GM21737 (cell line): ENCODE results near the gene FAM114A1.

Experiments used
- ATAC-seq: cut with Tn5 transposase; IDR thresholded peaks from one replicate; pipeline ENCODE4 v1.9.1; 2021; ENCODE audit warnings: mild to moderate bottlenecking, moderate library complexity; ENCODE audit not compliant: unreplicated experiment

The FAM114A1 gene

DNA sequence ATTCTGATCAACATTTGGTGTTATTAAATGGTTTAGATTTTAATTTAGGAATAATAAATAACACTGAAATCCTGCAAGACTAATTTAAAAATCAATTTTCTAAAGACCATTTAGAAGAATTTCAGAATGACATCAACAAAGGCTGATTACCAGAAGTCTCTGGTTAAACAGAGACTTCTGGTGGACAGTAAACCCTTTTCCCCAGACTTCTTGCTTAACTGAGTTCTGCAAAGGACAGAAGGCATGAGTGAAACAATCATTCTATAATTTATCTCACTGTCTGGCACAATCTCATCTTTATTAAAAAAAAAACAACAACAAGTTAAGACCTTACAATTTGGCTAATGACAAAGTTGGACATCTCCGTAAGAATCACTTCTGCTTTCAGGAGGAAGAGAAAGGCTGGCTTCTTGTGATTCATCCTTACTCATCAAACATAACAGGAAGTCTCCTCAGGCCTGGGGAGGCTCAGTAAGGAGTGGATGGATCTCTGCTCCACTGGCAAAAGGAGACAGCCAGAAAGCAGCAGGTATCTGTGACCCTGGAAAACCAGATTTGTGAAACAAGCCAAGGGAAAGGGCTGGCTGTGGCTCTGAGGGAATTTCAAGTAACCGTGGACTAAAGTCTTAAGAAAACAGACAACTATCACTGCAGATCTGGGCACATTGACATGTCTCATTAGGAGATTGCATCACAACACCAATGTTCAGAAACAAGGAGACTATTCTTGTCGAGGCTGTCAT is 10.1 kb upstream of the FAM114A1 start:
- peak; percentile 51 for ATAC-seq

DNA sequence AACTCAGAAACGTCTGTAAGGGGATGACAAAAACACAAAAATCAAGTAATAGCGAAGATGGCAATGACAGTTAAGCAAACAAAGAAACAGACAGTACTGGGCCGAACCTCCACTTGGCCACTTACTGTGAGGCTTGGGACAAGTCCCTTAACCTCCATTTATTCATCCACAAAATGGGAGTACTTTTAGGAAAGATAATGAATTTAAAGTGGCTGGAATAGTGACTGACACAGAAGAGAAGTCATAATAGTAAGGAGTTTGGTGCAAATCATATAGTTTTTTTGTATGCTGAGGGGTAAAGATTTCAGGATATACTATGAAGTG is 9.5 kb upstream of the FAM114A1 start:
- no peak for ATAC-seq

DNA sequence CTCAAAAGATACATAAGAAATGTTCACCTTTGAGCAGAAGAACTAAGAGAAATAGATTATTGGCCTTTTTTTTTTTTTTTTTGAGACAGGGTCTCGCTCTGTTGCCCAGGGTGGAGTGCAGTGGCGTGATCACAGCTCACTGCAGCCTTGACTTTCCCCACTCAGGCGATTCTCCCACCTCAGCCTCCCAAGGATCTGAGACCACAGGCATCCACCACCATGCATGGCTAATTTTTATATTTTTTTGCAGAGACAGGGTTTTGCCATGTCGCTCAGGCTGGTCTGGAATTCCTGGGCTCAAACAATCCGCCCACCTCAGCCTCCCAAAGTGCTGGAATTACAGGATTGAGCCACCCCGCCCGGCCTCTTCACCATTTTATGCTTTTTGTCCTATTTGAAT is 8.1 kb upstream of the FAM114A1 start:
- no peak for ATAC-seq

DNA sequence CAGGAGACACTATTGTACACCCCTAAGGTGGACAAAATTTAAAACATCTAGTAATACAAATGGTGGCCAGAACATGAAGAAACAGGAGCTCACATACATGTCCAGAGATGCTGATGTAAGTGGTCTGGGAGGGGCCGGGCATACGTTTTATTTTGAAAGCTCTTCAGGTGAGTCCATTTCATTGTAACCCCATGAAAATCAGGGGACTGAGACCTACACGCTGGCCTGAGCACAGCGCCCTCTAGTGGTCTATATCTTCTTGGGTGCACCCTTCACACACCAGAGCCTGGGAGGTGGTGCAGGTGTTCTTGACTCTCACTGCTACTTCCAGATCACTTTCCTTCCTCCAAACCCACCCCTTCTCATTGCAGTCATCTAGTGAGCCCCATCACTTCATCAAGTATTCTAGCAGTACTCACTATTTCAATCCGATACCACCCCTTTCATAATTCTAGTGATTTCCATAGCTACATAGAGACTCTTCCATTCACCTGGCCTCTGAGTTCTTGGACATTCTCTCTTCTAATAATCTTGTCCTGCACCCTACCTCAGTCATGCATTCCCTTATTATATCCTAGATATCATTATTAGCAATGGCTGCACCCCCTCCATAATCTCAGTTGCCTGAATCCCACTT is 6.7 kb upstream of the FAM114A1 start:
- no peak for ATAC-seq

DNA sequence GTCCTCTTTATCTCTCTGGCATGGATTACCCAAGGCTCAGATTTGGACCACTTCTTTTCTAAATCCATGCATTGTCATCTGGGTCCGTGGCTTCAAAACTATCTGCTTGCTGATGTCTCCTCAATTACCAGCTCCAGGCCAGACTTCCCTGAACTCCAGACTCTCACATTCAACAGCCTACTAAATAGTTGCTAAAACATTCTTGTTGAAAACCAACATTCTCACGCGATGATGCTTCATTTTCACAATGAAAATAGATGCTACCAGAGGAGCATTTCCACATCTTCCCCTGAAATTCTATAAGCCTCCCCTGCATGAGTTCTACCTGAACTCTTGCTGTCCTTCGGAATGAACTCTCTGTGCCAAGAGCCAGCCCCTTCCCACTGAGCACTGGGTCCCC is 5.8 kb upstream of the FAM114A1 start:
- no peak for ATAC-seq

DNA sequence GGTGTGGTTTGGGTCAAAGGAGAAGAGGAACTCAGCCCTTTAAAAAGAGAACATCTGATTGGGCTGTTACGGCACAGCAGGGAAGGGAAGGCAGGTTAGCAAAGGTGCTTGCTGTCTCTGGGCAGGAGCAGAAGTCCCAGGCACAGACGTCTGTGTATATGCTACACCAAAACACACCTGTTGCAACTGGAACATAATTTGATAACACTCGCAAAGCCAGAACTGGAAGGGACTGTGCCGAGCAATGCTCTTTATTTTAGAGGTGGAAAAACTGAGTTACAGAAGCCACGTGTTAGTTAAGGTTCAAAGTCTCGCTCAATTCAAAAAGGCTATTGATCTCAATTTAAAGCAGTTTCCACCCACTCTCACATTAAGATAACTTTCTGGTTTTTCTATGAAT is 2.2 kb upstream of the FAM114A1 start:
- no peak for ATAC-seq

DNA sequence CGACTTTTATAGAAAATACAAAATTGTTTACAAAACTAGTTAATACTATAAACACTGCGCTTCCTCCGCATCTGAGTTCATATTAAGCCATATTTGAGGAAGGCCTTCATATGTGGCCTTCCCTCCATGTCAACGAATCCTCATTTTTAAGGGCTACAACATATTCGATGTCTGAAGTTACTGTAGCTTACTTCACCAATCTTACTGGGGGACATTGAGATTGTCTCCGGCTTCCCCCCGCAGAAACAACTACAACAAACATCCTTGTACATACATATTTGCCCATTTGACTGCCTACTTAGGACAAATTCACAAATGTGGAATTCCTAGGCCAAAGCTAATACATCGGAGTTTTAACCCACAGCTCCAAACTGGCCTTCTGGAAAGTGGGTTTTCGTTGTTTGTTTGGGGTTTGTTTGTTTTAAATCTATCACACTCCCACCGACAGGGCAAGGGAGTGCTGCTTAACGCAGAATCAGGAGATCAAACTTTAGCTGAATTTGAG is 581 bp upstream of the FAM114A1 start:
- no peak for ATAC-seq

DNA sequence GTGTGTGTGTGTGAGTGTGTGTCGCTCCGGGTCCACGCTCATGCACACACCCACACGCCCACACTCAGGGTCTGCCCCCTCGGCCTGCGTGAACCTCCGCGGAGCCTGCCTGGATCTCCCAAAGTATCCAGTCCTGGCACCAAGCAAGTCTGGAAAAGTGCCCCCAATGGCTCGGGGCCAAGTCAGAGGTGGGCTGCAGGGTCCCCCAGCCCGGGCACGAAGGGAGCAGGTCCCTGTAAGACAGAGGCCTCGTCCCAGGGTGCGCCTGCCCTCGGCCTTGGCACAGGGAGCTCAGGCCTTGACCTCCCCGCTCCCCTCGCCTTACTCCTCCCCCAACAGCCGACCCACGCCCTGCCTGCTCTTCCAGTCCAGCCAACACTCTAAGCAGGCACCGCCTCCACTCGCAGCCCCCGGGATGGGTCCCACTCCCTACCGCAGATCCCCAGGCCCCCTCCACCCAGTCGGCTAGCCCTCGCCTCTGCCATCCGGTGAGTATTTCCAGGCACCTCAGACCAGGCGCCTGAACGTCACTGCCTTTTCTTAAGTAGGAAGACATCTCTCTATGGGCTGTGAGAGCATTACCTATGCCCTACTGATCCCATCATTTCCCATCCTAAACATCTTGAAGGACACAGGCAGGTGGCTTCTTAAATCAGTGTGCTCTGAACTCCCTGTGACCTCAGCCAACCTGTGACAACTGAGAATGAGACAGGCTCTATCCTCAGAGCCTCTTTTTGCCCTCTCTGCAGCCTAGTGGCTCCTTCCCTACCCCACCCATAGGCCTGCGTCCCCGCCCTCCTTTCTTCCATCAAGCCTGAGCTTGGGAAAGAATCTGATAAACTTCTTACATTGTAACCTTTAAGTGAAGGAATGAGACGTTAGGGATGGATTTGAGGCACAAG is 704 bp downstream of the FAM114A1 start:
- ATAC-seq = no peak

DNA sequence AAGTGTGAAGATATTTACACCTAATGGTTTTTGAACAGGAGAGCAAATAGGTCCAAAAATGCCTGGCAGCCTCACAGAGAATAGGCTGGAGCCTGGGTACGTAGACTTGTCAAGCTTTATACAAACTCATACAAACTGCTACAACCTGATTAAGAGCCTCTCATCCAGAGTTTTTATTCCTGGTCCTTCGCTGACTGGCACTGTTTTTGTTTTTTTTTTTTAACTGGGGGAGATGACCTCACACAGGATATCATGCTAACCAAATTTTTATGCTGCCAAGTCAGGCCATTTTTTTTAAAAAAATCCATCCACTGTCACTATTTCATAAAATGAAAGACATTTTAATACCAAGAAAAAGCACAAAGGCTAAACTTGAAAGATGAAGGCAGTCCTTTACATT is 1.9 kb downstream of the FAM114A1 start:
- ATAC-seq = no peak

DNA sequence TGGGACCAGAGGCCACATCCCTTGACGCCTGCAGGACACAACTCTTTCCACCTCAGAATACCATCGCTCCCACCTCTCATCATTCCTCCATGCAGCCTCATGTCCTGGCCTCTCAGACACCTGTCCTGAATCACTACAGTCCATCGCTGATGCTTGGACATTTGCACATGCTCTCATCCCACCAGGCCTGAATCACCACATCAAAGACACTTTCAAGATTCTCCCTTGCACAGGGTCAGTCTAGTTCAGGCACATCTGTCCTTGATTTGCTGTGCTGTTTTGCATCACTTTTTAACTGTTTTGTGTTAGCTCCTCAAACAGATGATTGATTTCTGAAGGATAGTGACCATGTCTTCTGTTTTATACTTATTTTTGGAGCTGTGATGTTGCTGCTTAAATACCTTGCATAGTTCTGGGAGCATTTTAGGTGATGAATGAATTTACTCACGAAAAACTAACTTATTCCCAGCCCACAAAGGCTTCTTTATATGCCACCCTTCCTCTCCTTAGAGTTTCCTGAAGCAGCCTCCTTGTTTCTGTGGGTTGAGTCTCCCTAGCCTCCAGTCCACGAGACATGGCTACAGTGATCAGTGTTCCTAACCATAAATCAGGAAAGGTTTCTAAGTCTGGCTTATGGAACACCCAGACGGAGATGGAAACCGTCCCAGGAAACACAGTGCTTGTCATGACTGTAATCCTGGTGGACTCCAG is 2.6 kb downstream of the FAM114A1 start:
- ATAC-seq = no peak

DNA sequence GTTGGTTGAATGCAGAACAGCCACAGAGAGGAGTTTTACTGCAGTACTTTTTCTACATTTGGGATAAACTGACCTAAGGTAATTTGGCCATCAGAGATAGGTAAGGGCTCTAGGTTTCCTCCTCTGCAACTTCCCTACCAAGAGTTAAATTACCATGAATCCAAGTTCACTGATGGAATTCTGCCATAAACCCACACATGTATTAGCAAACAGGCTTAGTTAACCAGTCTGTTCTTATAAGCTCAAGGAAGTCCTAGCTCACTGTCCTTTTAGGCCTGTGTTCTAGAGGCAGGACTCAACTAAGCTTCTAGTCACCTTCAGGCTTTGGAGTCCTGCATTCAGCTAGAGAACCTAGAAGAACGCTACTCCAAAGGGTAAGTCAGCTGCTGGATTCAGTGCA is 4.0 kb downstream of the FAM114A1 start:
- ATAC-seq = no peak

DNA sequence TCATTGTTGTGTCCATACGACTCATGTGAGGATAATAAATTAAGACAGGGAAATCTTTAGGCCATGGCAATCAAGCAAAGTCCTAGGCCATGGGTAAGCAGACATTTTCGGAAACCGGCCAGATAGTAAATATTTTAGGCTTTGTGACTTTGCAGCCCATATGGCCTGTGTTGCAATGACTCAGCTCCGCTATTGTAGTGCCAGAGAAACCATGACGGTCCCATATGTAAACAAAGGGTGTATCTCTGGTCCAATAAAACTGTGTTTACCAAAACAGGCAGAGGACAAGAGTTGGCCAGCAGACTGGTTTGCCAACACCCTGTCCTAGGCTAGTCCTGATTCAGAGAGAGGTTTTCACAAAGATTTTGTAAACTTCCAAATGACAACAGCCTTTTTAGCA is 5.0 kb downstream of the FAM114A1 start:
- ATAC-seq = no peak

DNA sequence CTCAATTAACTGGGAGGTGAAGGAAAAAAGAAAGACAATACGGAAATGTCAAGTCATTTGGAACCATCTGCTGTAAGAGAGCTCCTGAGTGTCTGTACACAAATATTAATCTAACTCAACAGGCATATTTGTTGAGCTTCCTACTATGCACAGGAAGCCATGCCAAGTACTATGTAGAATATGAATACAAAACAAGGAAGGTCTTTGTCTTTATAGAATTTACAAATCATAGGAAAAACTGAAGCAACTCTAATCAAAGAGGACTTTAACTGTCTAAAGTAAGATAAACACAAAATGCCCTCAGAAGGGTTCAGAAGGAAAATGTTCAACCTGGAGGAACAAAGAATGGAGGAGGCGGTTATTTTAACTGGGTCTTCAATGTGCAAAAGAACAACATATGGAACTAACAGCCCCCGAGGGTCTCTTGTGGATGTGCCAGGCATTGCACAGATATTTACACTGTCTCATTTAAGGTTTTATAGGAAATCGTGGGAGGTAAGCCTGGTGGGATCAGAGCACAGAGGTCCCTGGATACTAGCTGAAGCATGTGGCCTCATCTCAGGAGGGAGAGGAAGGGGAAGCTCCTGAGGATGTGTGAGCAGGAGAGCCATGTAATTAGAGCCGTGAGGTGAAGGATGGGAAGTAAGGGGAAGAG is 5.8 kb downstream of the FAM114A1 start:
- ATAC-seq = no peak

DNA sequence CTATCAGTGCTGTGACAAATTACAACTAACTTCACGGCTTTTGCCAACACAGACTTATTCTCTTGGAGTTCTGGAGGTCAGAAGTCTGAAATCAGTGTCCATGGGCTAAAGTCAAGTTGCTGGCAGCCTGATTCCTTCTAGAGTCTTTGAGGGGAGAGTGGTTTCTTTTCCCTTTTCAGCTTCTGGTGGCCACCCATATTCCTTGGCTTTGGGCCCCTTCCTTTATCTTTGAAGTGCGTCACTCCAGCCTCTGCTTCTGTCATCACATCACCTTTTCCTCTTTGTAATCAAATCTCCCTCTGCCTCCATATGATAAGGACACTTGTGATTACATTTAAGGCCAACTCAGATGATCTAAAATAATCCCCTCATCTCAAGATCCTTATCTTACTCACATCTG is 9.0 kb downstream of the FAM114A1 start:
- ATAC-seq = no peak

DNA sequence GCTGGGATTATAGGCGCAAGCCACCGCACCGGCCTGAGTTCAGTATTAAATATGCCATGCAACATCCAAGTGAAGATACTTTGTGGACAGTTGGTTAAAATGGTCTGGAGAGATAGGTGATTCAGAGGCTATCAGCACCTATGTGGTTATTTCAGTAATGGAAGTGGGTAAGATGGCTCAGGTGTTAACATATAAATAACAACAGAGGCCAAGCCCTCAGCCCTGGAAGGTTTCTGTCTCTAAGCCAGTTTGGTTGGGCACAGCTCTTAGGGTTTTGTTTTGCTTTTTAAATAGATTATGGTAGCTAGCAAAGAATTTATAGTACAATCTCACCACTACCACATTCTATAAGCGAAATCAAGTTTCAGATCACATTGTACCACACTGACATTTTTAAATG is 16.6 kb downstream of the FAM114A1 start:
- ATAC-seq = no peak

DNA sequence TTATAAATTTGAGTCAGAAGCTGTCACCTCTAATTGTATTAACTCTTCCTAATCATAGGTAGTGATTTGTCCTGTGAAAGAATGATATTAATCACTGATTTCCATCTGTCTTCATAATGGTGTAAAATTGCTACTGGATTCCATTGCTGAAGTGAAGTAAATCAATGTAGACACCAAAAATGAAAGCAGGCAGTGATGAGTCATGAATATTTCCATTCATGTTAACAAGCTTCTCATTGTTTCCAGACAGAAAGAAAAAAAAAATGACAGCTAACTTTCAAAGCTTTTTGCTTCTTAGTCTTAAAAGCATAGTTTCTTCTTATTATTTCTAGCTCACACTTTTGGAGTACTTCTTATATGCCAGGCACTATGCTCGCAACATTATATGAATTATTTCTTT is 21.5 kb downstream of the FAM114A1 start:
- no peak for ATAC-seq

DNA sequence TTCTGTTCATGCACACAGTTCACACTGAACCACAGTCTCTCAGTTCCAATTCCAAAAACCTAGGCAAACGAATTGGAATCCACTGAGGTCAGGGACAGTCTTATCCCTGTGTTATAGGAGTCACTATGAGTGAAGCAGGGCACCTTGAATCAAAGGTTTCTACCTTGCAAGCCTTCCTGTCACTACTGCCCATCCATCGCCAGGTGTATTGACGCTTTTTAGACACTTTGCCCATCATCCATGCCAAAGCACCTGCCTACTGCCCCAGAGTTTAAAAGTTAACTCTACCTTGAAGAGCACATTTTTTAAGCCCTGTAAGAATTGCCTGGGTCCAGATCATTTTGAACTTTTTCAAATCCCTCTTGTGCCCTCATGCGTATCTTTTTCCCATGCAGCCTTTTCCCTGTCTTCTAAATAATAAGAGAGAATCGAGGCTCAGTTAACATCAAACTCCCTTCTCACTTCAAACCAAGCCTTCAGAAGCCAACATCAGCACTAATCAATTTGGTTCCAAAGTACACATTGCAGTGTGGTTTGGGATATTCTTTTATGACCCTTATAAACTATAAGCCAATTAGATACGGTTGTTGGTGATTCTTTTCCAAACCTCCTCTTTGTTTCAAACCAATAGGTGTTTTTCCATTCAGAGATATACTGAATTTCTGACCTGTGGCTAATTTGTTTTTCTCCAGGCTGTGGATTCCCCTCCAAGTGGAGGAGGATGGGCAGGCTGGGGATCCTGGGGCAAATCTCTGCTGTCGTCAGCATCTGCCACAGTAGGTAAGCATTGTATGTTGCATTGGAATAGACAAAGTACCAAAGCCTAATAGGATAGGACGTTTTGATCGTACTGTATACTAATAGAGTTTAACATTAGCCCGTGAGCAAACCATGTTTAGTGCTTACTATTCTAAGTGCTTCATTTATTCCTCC is 23.7 kb downstream of the FAM114A1 start:
- no peak for ATAC-seq

DNA sequence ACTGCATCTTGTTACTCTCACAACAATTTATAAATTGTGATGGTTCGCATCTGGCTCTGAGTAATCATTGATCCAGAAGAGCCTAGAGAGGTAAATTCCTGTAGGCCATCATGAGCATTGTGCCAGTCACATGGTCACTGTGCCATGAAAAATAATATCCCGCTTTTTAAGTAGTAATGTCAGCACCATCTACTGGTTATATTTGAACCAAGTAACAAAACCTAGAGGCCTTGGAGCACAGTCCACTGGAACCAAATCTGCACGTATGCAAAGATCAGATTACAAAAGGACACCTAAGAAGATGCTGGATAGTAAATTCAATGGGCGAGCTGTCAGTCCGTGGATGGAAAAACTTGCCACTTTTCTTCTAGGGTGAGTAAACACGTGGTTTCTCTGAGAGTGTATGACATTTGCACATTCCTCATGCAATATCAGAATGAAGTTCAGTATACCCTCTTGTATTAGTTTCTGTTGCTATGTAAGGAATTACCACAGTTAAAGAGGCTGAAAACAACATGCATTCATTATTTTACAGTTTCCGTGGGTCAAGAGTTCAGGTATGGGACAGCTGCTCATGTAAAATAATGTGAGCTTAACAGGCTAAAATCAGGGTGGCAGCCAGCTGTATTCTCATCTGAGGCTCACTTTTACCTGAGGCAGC is 26.8 kb downstream of the FAM114A1 start:
- ATAC-seq = no peak

DNA sequence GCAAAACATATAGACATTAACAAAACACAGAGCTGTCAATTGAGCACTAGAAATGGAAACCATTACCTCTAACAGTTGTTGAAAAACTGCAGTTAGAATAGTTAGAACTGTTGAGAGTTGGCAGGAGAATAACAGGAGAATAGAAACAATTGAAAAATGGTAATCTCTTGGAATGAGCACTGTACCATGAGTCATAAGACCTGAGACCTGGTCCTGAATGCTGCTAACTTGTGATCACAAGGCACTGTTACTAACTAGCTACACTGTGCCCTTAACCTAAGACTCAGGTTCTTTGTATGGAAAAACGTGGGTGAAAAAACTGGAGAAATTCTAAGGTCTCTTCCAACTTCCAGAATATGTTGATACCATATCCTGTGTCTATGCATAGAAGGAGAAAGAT is 29.3 kb downstream of the FAM114A1 start:
- no peak for ATAC-seq
